HG02884 (cell line): Measurements from ENCODE around the gene CHCHD3.
"Not testable (repeated sequence)": the region's sequence is repeated elsewhere in the genome, so short reads cannot be mapped to it uniquely, and the experiment has no call there.

Experiments used
- ATAC-seq: cut with Tn5 transposase; IDR thresholded peaks from one replicate; pipeline ENCODE4 v1.9.1; 2021; ENCODE audit warnings: mild to moderate bottlenecking, moderate library complexity; ENCODE audit not compliant: unreplicated experiment

Gene CHCHD3

DNA sequence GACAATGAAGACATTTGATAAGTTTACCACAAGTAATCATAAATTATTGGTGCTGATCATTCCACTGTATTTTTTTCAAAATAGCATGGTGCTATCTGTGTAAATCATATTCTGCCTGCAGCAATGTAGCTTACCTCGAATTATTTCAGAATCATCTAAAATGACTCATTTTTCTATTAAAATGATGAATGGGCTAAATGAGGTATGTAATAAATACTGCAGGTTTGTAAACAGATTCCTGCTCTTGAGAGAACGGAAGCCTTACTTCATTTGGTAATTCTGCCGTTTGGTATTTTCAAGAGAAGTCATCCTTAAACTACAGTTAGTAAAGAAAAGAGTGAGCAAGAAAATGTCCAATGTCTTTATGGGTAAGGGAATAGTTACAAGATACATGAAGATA lies 115.9 kb downstream of the CHCHD3 start:
- ATAC-seq = no peak

DNA sequence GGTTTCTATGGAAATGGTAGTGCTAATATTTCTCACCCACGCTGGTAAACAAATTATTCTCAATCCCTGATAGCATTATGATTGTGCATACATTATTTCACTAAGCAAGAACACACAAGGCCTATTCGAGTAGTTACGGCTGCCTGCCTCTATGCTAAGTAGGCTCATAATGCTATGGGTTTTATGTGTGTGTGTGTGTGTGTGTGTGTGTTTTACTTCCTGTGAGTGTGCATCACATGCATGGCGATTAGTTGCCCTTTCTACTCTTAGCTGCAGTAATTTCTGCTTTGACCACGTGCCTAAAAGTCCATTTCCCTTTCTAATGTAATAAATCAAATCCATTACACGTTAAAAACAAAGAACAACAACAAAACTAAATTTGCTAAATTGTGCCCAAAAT lies 117.0 kb downstream of the CHCHD3 start:
- no peak for ATAC-seq

DNA sequence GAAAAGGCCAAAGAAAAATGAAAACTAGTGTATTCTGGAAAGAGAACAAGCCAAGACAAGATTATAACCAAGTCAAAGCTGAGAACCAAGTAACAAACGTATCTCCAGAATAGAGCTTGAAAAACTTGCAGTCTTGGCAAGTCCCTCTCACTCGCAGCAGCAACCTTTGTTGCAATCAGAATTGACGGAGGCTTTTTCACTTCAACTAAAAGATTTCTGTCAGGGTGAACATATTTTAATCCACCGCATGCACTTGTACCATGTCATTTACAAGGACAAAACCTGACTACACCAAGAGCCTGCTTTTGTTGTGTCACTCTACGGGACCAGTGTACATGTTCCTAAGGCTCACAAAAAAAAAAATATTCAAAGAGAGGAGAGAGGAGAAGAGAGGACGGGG lies 122.0 kb downstream of the CHCHD3 start:
- ATAC-seq = no peak

- ATAC-seq = no peak
These were observed 125.3 kb downstream of the CHCHD3 start for GRCh38 chr7:132956556-132956955.

- no peak for ATAC-seq
These were observed 128.4 kb downstream of the CHCHD3 start for GRCh38 chr7:132953468-132953867.

GRCh38 chr7:132950725-132951124 lies 131.2 kb downstream of the CHCHD3 start:
- ATAC-seq = no peak

DNA sequence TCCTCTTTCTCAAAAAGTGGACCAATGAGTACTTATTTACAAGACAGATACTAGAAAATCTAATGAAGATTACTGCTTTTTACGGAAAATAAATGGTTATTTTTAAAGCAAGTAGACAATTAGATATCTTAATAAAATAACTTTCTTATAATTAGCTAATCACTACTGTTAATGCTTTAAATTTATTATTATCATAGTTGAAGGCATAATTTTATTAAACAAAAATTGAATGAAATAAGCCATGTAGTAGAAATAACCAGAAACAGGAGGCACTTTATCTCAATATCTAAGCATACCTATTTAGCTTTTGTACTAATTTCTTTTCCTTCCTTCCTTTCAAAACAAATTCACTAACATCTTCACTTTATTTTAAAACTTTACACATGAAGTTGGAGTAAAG lies 134.9 kb downstream of the CHCHD3 start:
- ATAC-seq = no peak

- ATAC-seq = no peak
These were observed 137.1 kb downstream of the CHCHD3 start for GRCh38 chr7:132944774-132945173.

GRCh38 chr7:132943645-132944044 lies 138.2 kb downstream of the CHCHD3 start:
- peak; percentile 45 for ATAC-seq

- ATAC-seq = no peak
These were observed 139.2 kb downstream of the CHCHD3 start for GRCh38 chr7:132942701-132943100.

GRCh38 chr7:132941905-132942304 lies 140.0 kb downstream of the CHCHD3 start:
- ATAC-seq = no peak

GRCh38 chr7:132941428-132941827 lies 140.5 kb downstream of the CHCHD3 start:
- ATAC-seq = no peak

DNA sequence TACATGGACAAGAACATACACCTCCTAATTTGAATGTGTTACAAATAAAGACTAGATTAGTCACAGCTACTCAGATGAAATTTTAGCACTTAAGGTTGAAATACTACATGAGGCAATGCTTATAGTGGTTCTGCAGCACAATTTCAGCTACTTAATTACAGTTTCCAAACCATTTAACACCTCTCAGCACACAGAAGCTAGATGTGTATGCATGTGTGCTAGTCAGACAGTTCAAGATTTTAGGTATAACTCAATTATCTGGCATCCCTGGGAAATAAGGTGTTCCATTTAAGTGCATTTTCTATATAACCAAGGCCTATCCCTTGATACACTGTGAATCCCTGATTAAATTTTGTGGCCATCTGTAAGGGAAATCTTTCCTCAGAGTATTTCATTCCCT lies 141.8 kb downstream of the CHCHD3 start:
- ATAC-seq = no peak

GRCh38 chr7:132939495-132939894 lies 142.4 kb downstream of the CHCHD3 start:
- ATAC-seq = no peak

DNA sequence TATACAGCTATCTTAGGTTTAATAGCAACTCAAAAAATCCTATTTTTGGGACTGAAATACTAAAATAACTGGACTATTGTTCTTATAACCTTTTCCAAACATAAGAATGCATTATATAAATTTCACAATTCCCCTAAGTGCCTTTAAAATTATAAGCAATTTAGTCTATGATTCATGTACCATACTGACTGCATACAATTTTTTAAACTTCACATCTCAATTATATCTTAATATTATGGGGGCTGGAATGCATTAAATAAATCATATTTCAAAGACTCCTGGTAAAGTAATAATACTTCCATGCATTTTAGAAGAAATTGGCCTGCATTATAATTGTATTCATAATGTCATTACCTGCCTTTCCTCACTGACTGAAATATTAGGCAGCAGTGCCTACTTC lies 144.6 kb downstream of the CHCHD3 start:
- no peak for ATAC-seq

GRCh38 chr7:132935608-132936007 lies 146.3 kb downstream of the CHCHD3 start:
- no peak for ATAC-seq

DNA sequence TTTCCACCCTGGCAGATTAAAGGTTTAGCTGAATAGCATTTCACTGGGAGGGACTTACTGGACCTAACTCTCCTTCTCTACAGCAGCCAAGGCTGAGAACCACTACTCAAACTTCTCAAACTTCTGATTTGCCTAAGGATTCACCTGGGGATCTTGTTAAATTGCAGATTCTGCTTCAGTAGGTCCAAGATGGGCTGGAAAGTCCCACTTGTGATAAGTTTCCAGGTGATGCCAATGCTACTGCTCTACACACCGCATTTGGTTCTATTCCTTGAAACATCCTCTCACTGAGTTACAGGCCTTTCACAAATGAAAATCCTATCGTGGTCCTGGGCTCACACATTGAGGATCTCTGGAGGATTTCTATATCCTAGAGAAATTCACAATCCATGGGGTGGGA lies 147.9 kb downstream of the CHCHD3 start:
- ATAC-seq = no peak

DNA sequence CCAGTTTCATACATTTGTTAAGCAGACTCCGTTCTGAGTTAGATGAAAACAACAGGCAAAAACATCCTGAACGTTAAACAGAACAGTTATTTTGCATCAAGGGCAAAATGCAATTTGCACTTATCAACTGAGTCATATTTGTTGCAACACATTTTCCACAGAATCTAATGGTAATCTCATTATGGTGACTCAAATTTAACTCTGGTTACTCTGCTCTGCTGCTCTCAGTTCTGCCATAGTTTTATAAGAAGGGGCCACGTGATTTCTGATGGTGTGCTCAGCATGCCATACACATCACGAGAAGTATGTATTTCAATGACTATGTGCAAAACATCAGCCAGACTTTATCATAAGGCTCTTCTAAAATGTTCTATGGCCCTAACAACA lies 148.8 kb downstream of the CHCHD3 start:
- no peak for ATAC-seq

- no peak for ATAC-seq
These were observed 149.4 kb downstream of the CHCHD3 start for GRCh38 chr7:132932296-132933071.

DNA sequence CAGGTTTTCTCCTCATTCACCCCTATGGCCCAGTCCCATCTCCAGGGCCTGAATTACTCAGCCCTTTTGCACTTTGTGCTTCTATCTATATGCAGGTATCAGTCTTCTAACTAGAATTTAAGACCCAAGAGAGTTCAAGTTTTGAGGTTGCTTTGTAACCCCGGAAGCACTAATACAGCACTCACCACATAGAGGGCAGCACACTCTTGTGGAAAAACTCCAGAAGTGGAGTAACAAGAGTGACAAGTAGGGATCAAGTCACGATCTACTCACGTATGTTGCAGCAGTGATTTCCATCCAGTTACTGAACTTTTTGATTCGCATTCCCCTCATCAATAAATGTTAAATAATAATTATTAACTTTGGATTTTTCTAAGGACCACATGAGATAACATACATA lies 151.0 kb downstream of the CHCHD3 start:
- no peak for ATAC-seq

- not testable (repeated sequence) for ATAC-seq
These were observed 151.9 kb downstream of the CHCHD3 start for GRCh38 chr7:132929944-132930343.

- no peak for ATAC-seq
These were observed 162.1 kb downstream of the CHCHD3 start for GRCh38 chr7:132919771-132920170.

- ATAC-seq = no peak
These were observed 166.2 kb downstream of the CHCHD3 start for GRCh38 chr7:132915647-132916046.
